Liver (tissue), 9 donors: ENCODE results near the gene DIP2C. TPM values are rescaled to one million over a fixed set of nuclear protein-coding genes. Genes with fewer than 3 reads are reported as not detected.

Experiments
- DNase-seq: peaks from one replicate; pipeline ENCODE4 v3.0.0-alpha.2; 2017; ENCODE audit warnings: low spot score
- H3K27ac ChIP-seq, 2 donors: one replicate each; pipeline ENCODE4 v1.7.0; 2013; ENCODE audit warnings: inconsistent platforms in 2 of 2, low read length in 2 of 2, control low read depth in 1 of 2, low read depth in 1 of 2, mild to moderate bottlenecking in 1 of 2
- H3K27me3 ChIP-seq, 4 donors: one replicate each; pipeline versions ENCODE4 v1.6.1 to v1.7.0; 2013; ENCODE audit warnings: low read length in 3 of 4, inconsistent platforms in 1 of 4, mild to moderate bottlenecking in 1 of 4, moderate library complexity in 1 of 4; ENCODE audit not compliant: control insufficient read depth in 4 of 4, insufficient read depth in 4 of 4
- H3K36me3 ChIP-seq, 4 donors: one replicate each; pipeline versions ENCODE4 v1.6.1 to v1.7.0; 2013; ENCODE audit warnings: low read length in 3 of 4, mild to moderate bottlenecking in 3 of 4, low read depth in 1 of 4, moderate library complexity in 1 of 4; ENCODE audit not compliant: control insufficient read depth in 4 of 4, insufficient read depth in 3 of 4
- H3K4me1 ChIP-seq, 4 donors: one replicate each; pipeline versions ENCODE4 v1.6.1 to v1.7.0; 2013; ENCODE audit warnings: low read length in 3 of 4, mild to moderate bottlenecking in 3 of 4, moderate library complexity in 1 of 4; ENCODE audit not compliant: control insufficient read depth in 4 of 4, insufficient read depth in 4 of 4
- H3K4me3 ChIP-seq, 3 donors: one replicate each; pipeline versions ENCODE4 v1.6.1 to v1.7.0; 2013; ENCODE audit warnings: low read length in 3 of 3, control low read depth in 1 of 3, low read depth in 1 of 3, mild to moderate bottlenecking in 1 of 3
- H3K9ac ChIP-seq, 2 donors: one replicate each; pipeline ENCODE4 v1.7.0; 2013; ENCODE audit warnings: low read length in 2 of 2, mild to moderate bottlenecking in 2 of 2, moderate library complexity in 2 of 2, control low read depth in 1 of 2, low read depth in 1 of 2
- H3K9me3 ChIP-seq, 4 donors: one replicate each; pipeline versions ENCODE4 v1.6.1 to v1.7.0; 2013; ENCODE audit warnings: low read length in 3 of 4; ENCODE audit not compliant: control insufficient read depth in 4 of 4
- CTCF ChIP-seq: fragments of 150-350 bp; IDR thresholded peaks from 2 replicates; pipeline ENCODE4 v1.5.1; 2017; ENCODE audit warnings: improper control_type of control experiment, low read depth, low read length; ENCODE audit not compliant: missing input control
- FOXA1 ChIP-seq: IDR thresholded peaks from 2 replicates; pipeline ENCODE4 v1.6.1; 2016; ENCODE audit warnings: antibody characterized with exemption
- JUND ChIP-seq, 2 donors: IDR thresholded peaks; 2 replicates each; pipeline ENCODE4 v1.6.1; 2016; ENCODE audit warnings: antibody characterized with exemption in 2 of 2
- MAX ChIP-seq: IDR thresholded peaks from 2 replicates; pipeline ENCODE4 v1.6.1; 2016; ENCODE audit warnings: antibody characterized with exemption
- NR2F2 ChIP-seq: IDR thresholded peaks from 2 replicates; pipeline ENCODE4 v1.6.1; 2016; ENCODE audit warnings: antibody characterized with exemption
- RAD21 ChIP-seq, 2 donors: IDR thresholded peaks; 2 replicates each; pipeline ENCODE4 v1.6.1; 2016; ENCODE audit warnings: antibody characterized with exemption in 2 of 2, mild to moderate bottlenecking in 2 of 2
- REST ChIP-seq: IDR thresholded peaks from 2 replicates; pipeline ENCODE4 v1.6.1; 2016; ENCODE audit warnings: antibody characterized with exemption, mild to moderate bottlenecking
- SP1 ChIP-seq: IDR thresholded peaks from 2 replicates; pipeline ENCODE4 v1.6.1; 2018; ENCODE audit warnings: antibody characterized with exemption, mild to moderate bottlenecking
- ZBTB33 ChIP-seq: IDR thresholded peaks from 2 replicates; pipeline ENCODE4 v1.6.1; 2016; ENCODE audit warnings: antibody characterized with exemption
- WGBS: extraction: QIAGEN DNeasy Blood & Tissue Kit; methylation state at CpG from one replicate; pipeline ENCODE4 v1.1.7; 2013; 5-methylcytosine and 5-hydroxymethylcytosine counted together
- polyA plus RNA-seq, 2 donors: library from polyadenylated mRNA; stranded (reverse) in 1 of 2; unstranded in 1 of 2; fragments of 200-250 nt in 1 of 2; fragments of >200 nt in 1 of 2; fragmentation: Nextera tagmentation in 1 of 2; extraction: Ambion mirVana in 1 of 2; gene quantifications; one replicate each; pipeline versions ENCODE4 v1.2.1 to v1.2.3, GENCODE V29; 2013 to 2015
- total RNA-seq, 2 donors: library from RNA; depleted of rRNA; stranded (reverse); fragments of >200 nt; gene quantifications; one replicate each; pipeline ENCODE4 v1.2.3, GENCODE V29; 2014
- donor health status: healthy.
- donor health status: healthy.
- donor health status: healthy.
- donor health status: healthy.
- donor health status: healthy.

The DIP2C gene
- total and polyA plus RNA-seq, 4 donors, result 4.2 to 12.2 (median 5.7) TPM

- no peak for DNase-seq
Measured at GRCh38 chr10:541750-542371, 147.6 kb downstream of the DIP2C start.

More at GRCh38 chr10:541750-542371, 147.6 kb downstream of the DIP2C start:
- TF ChIP-seq FOXA1 (no peak), MAX (no peak), RAD21 (IDR thresholded peaks at IDR 0.05) (no peak), REST (no peak), ZBTB33 (no peak), NR2F2 (no peak), SP1 (no peak), JUND (IDR thresholded peaks at IDR 0.05) (no peak), CTCF (no peak)
- Histone ChIP-seq H3K9me3 (no peaks in the 10 kb centered on the region), H3K4me3 (no peak overlapping the region), H3K27me3 (no peaks in the 10 kb centered on the region), H3K4me1 (no peaks in the 10 kb centered on the region), H3K27ac (no peak overlapping the region), H3K9ac (no peak overlapping the region), H3K36me3 (no peaks in the 10 kb centered on the region)
- 82% methylated on average over 16 of the region's 16 CpGs for WGBS
